ENCODE results near the gene RYR1. TPM values are rescaled to one million over a fixed set of nuclear protein-coding genes. Genes with fewer than 3 reads are reported as not detected.

Gene RYR1
- total and polyA plus RNA-seq, 2 of the 8 experiments (the other 6 are each of a cell fraction or from before 2014, with no cell fraction given): 5.8 to 11.8 TPM

DNA sequence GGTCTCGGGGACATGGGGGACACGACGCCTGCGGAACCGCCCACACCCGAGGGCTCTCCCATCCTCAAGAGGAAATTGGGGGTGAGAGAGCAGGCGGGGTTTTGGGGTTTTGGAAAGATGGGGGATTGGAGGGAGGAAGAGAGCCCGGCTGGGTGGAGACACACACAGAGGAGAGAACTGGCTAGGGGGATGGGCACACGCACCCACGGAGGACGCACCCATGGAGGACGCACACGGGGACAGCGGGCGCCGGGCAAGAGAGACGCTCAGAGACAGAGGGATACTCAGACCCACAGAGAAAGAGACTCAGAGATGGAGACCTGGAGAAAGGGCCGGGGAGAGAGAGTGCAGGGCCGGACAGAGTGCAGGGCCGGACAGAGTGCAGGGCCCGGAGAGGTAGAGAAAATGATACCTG, 132.2 kb downstream of the RYR1 start:
- Histone ChIP-seq H3K56ac (replicated peaks; ENCODE audit: insufficient read length, low read depth, low read length) (no peak overlapping the region), H4K8ac (ENCODE audit: extremely low read depth, insufficient read depth, low read length) (0 out of 2 replicates have a peak overlapping the region, but pooled peaks have one; percentile 35), H3K4me1 (replicated peaks in 1 of 4; ENCODE audit: control insufficient read depth in 3 of 4, insufficient read depth in 4 of 4, low read length in 3 of 4) (no peaks in the 10 kb centered on the region), H2AFZ (ENCODE audit: low read length) (no peak overlapping the region), H2BK5ac (ENCODE audit: low read depth, low read length) (no peak overlapping the region), H3K14ac (ENCODE audit: insufficient read length) (no peak overlapping the region), H3K9me3 (ENCODE audit: insufficient read depth in 2 of 2, low read depth in 1 of 2, low read length in 1 of 2) (no peaks in the 10 kb centered on the region), H2BK12ac (ENCODE audit: low read depth, low read length) (no peak overlapping the region), H3K9ac (replicated peaks in 1 of 4; ENCODE audit: extremely low read depth in 1 of 4, low read depth in 3 of 4, low read length in 3 of 4) (no peak overlapping the region), H4K5ac (ENCODE audit: insufficient read length, low read depth, low read length) (no peak overlapping the region), H2BK120ac (replicated peaks; ENCODE audit: low read depth, low read length) (no peak overlapping the region), H3K4me2 (ENCODE audit: insufficient read depth in 1 of 2, low read depth in 2 of 2, low read length in 2 of 2) (no peak overlapping the region; a peak in 1 of 4 replicates), H3K4me3 (ENCODE audit: extremely low read depth in 1 of 4, insufficient read depth in 2 of 4, low read depth in 3 of 4, low read length in 4 of 4) (0 out of 8 replicates have a peak overlapping the region, but pooled peaks of 1 of the 4 experiments have one; percentile 12), H3K23ac (ENCODE audit: insufficient read length) (no peak overlapping the region), H3K27ac (ENCODE audit: low read depth, low read length) (no peak overlapping the region), H2BK15ac (ENCODE audit: low read length) (no peak overlapping the region), H3K79me1 (ENCODE audit: low read depth, low read length) (no peaks in the 10 kb centered on the region), H3K36me3 (ENCODE audit: control insufficient read depth in 2 of 4, insufficient read depth in 4 of 4, low read length in 3 of 4) (peaks cover 0 to 15% (median 0%) of the 10 kb centered on the region in 4 experiments; a peak in 1 of 8 replicates), H2AK5ac (ENCODE audit: low read depth, low read length) (no peak overlapping the region), H3K4ac (replicated peaks; ENCODE audit: insufficient read length, low read depth, low read length) (no peak overlapping the region), H3K27me3 (replicated peaks in 1 of 4; ENCODE audit: control insufficient read depth in 3 of 4, extremely low read depth in 1 of 4, insufficient read depth in 3 of 4, low read length in 3 of 4) (no peaks in the 10 kb centered on the region; a peak in 1 of 7 replicates), H3K79me2 (ENCODE audit: control insufficient read depth in 1 of 2, insufficient read depth in 2 of 2, low read length in 2 of 2) (no peaks in the 10 kb centered on the region), H3K18ac (ENCODE audit: extremely low read depth, low read length) (no peak overlapping the region), H2BK20ac (ENCODE audit: low read length) (no peak overlapping the region), H4K91ac (replicated peaks; ENCODE audit: insufficient read length, low read length) (no peak overlapping the region), H4K20me1 (replicated peaks in 1 of 2; ENCODE audit: control insufficient read depth in 1 of 2, insufficient read depth in 2 of 2, low read length in 2 of 2) (peaks cover 0 to 5% of the 10 kb centered on the region in 2 experiments), H3K23me2 (ENCODE audit: low read depth, low read length) (peaks cover 3% of the 10 kb centered on the region; the same call in 1 of the 2 replicates)
- DNase-seq (ENCODE audit: low read depth in 1 of 2, low spot score in 2 of 2): no peak
- WGBS, 2 experiments (ENCODE audit: extremely low coverage in 1 of 2, insufficient coverage in 1 of 2, insufficient read length in 1 of 2, insufficient replicate concordance in 2 of 2, low coverage in 1 of 2, low lambda C conversion rate in 2 of 2, missing lambda C conversion rate in 1 of 2): 88% methylated on average over 17 of the region's 21 CpGs; no CpG with 5 or more reads in 1 of the 2 experiments
- ChIA-PET CTCF (ENCODE audit: partially characterized antibody) (interaction anchor here (1.1 kb wide), 1 partner anchor 20 kb away, joined by 3 read pairs; no protein-coding TSS in a partner anchor), POLR2A (ENCODE audit: partially characterized antibody) (interaction anchor here (1.3 kb wide), 1 partner anchor 21 kb away, joined by 3 read pairs; no protein-coding TSS in a partner anchor)
- TF ChIP-seq BRCA1 (IDR thresholded peaks at IDR 0.05; ENCODE audit: low read depth, low read length) (no peak), KDM4A (IDR thresholded peaks at IDR 0.05; ENCODE audit: low read depth, low read length, severe bottlenecking) (no peak), RBBP5 (IDR thresholded peaks at IDR 0.05; ENCODE audit: borderline replicate concordance, low read depth, low read length) (no peak), NRF1 (IDR thresholded peaks at IDR 0.05; ENCODE audit: low read depth, low read length) (no peak), KDM5A (IDR thresholded peaks at IDR 0.05; ENCODE audit: low read length) (no peak), SP2 (IDR thresholded peaks at IDR 0.05; ENCODE audit: low read length) (no peak)
- TF ChIP-seq, protein P1, sequence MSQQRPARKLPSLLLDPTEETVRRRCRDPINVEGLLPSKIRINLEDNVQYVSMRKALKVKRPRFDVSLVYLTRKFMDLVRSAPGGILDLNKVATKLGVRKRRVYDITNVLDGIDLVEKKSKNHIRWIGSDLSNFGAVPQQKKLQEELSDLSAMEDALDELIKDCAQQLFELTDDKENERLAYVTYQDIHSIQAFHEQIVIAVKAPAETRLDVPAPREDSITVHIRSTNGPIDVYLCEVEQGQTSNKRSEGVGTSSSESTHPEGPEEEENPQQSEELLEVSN (IDR thresholded peaks at IDR 0.05): no peak
- no peak for FAIRE-seq
